OCI-LY7 (cell line): Measurements from ENCODE around the gene VWA5B2.

Experiments used
- CTCF ChIP-seq: fragments of 200-600 bp; sonication (generic); conservative IDR thresholded peaks from 2 replicates; pipeline ENCODE4 v1.5.1; 2014; ENCODE audit warnings: mild to moderate bottlenecking, antibody characterized with exemption, low read length, moderate library complexity, mixed read lengths
- EZH2phosphoT487 ChIP-seq: fragments of 200-600 bp; sonication (generic); IDR thresholded peaks from 2 replicates; pipeline ENCODE4 v1.6.1; 2018; ENCODE audit warnings: low read depth, borderline replicate concordance, mild to moderate bottlenecking, mixed run types, antibody characterized with exemption, low read length, moderate library complexity, mixed read lengths

GRCh38 chr3:184237807-184238206 lies 8.4 kb downstream of the VWA5B2 start:
- no peak for TF ChIP-seq CTCF
- TF ChIP-seq EZH2phosphoT487 = no peak
